Activated naive CD4-positive, alpha-beta T cell treated with anti-CD3 and anti-CD28 coated beads for 36 hours (primary cell): Measurements from ENCODE around the gene BRD4. TPM values are rescaled to one million over a fixed set of nuclear protein-coding genes. Genes with fewer than 3 reads are reported as not detected.

Experiments
- CTCF ChIA-PET: fragments of 350-600 bp; sonication (Branson Sonifier 250); formaldehyde crosslinking; loops from one replicate; lab custom pipeline; 2021; ENCODE audit warnings: antibody characterized with exemption; lab: Charles Lee
- DNase-seq: peaks from one replicate; pipeline ENCODE4 v3.0.0-alpha.2; 2020
- H3K27ac Mint-ChIP-seq: one replicate; pipeline ENCODE4 v1.8.0; 2021; ENCODE audit warnings: mild to moderate bottlenecking, mixed read lengths
- H3K27me3 Mint-ChIP-seq: one replicate; pipeline ENCODE4 v1.8.0; 2021; ENCODE audit warnings: low read depth, mixed read lengths
- H3K36me3 Mint-ChIP-seq: one replicate; pipeline ENCODE4 v1.8.0; 2021; ENCODE audit warnings: low read depth, mixed read lengths
- H3K4me1 Mint-ChIP-seq: one replicate; pipeline ENCODE4 v1.8.0; 2021; ENCODE audit warnings: low read depth, mixed read lengths
- H3K4me3 Mint-ChIP-seq: one replicate; pipeline ENCODE4 v1.8.0; 2021; ENCODE audit warnings: mild to moderate bottlenecking, moderate library complexity, mixed read lengths
- H3K9me3 Mint-ChIP-seq: one replicate; pipeline ENCODE4 v1.8.0; 2021; ENCODE audit warnings: mixed read lengths
- intact Hi-C: fragments of 100-400 bp; cut with micrococcal nuclease; formaldehyde crosslinking; loops from one replicate; pipeline ENCODE4 v1.15.1; 2023
- total RNA-seq, 2 experiments: library from RNA; stranded (reverse); gene quantifications; one replicate each; pipeline ENCODE4 v1.2.3, GENCODE V29; 2021

Gene BRD4
- total RNA-seq, 2 experiments from 2014 or later: 109 to 111 TPM

- H3K9me3 Mint-ChIP-seq: no peaks in the 10 kb centered on the region
- CTCF ChIA-PET: no interaction called here
- no peaks in the 10 kb centered on the region for H3K4me1 Mint-ChIP-seq
- peaks cover 39% of the 10 kb centered on the region for H3K36me3 Mint-ChIP-seq
- H3K4me3 Mint-ChIP-seq: no peak overlapping the region
- DNase-seq: no peak
- H3K27ac Mint-ChIP-seq: no peak overlapping the region
- intact Hi-C loops: no loop called here
- H3K27me3 Mint-ChIP-seq: no peaks in the 10 kb centered on the region
These were observed 75.5 kb downstream of the BRD4 start for GRCh38 chr19:15256708-15257331.

DNA sequence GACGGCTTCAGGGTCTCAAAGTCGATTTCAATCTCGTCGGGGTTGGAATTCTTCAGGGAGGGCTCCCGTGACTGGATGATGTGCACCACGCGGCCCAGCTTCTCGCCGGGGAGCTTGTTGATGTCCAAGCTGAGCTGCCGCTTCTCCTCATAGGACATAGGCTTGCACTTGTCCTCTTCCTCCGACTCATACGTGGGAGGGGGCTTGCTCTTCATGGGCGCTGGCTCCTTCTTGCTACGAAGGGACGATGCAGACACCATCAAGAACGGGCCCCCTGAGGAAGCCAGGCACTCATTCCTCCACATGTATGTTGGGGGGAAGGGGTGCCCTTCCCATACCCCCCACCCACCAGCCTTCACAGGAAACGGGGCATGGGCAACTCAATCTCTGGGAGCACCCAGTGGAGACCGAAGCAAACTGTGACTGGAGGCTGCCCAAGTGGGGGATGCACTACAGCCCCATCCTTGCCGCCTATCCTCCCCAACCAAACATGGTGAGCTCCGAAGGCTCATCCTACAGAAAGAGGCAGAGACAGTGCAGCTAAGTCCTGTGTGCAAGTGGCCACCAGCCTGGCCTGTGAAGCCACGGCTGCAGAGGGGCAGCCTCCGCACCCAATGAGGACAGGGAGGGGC is 76.9 kb downstream of the BRD4 start:
- H3K27ac Mint-ChIP-seq: no peak overlapping the region
- no peaks in the 10 kb centered on the region for H3K4me1 Mint-ChIP-seq
- H3K27me3 Mint-ChIP-seq: no peaks in the 10 kb centered on the region
- intact Hi-C loops: no loop called here
- CTCF ChIA-PET: no interaction called here
- H3K4me3 Mint-ChIP-seq: no peak overlapping the region
- DNase-seq: no peak
- peaks cover 38% of the 10 kb centered on the region for H3K36me3 Mint-ChIP-seq
- H3K9me3 Mint-ChIP-seq: no peaks in the 10 kb centered on the region

GRCh38 chr19:15254547-15254946 is 77.8 kb downstream of the BRD4 start:
- no peak overlapping the region for H3K4me3 Mint-ChIP-seq
- no peaks in the 10 kb centered on the region for H3K27me3 Mint-ChIP-seq
- H3K4me1 Mint-ChIP-seq: no peaks in the 10 kb centered on the region
- intact Hi-C loops: no loop called here
- CTCF ChIA-PET: interaction anchor here (1.1 kb wide), 1 partner anchor 78 kb away, joined by 4 read pairs; no protein-coding TSS in a partner anchor
- peaks cover 37% of the 10 kb centered on the region for H3K36me3 Mint-ChIP-seq
- no peaks in the 10 kb centered on the region for H3K9me3 Mint-ChIP-seq
- H3K27ac Mint-ChIP-seq: no peak overlapping the region
- DNase-seq: no peak

GRCh38 chr19:15253513-15253912 is 78.8 kb downstream of the BRD4 start:
- no peak overlapping the region for H3K4me3 Mint-ChIP-seq
- no peaks in the 10 kb centered on the region for H3K27me3 Mint-ChIP-seq
- H3K4me1 Mint-ChIP-seq: no peaks in the 10 kb centered on the region
- no peak overlapping the region for H3K27ac Mint-ChIP-seq
- no peak for DNase-seq
- intact Hi-C loops: no loop called here
- CTCF ChIA-PET: interaction anchor here (0.6 to 1.0 kb wide), 2 partner anchors 8 to 112 kb away, joined by 3 read pairs; no protein-coding TSS in a partner anchor
- H3K36me3 Mint-ChIP-seq: peaks cover 34% of the 10 kb centered on the region
- H3K9me3 Mint-ChIP-seq: no peaks in the 10 kb centered on the region

DNA sequence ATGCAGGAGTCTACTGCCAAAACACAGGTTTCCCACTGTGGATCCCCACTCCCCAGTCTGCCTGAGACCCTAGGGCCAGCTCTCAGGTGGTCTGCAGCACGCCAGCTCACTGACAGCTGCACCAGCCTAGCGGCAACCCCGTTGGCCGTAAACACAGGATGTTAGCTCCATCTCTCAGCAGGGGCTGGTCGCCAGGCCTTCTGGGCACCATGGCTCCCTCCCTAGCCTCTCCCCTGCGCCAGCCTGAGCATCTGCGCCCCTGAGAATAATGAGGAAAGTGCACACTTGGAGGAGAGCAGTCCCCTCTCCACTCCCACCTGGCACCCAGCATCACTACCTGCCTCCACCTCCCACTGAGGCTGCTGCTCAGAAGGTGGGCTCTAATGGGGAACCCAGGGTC is 79.3 kb downstream of the BRD4 start:
- intact Hi-C loops: no loop called here
- H3K4me1 Mint-ChIP-seq: no peaks in the 10 kb centered on the region
- no peak for DNase-seq
- H3K36me3 Mint-ChIP-seq: peaks cover 35% of the 10 kb centered on the region
- H3K27ac Mint-ChIP-seq: no peak overlapping the region
- CTCF ChIA-PET: interaction anchor here (0.6 to 1.0 kb wide), 2 partner anchors 8 to 76 kb away, joined by 3 read pairs; no protein-coding TSS in a partner anchor
- H3K4me3 Mint-ChIP-seq: no peak overlapping the region
- no peaks in the 10 kb centered on the region for H3K9me3 Mint-ChIP-seq
- H3K27me3 Mint-ChIP-seq: no peaks in the 10 kb centered on the region

GRCh38 chr19:15252398-15253018 is 79.8 kb downstream of the BRD4 start:
- H3K36me3 Mint-ChIP-seq: peaks cover 34% of the 10 kb centered on the region
- CTCF ChIA-PET: interaction anchor here (0.6 kb wide), 1 partner anchor 76 kb away, joined by 3 read pairs; no protein-coding TSS in a partner anchor
- no peaks in the 10 kb centered on the region for H3K9me3 Mint-ChIP-seq
- intact Hi-C loops: no loop called here
- no peaks in the 10 kb centered on the region for H3K27me3 Mint-ChIP-seq
- H3K4me3 Mint-ChIP-seq: no peak overlapping the region
- DNase-seq: no peak
- H3K27ac Mint-ChIP-seq: no peak overlapping the region
- no peaks in the 10 kb centered on the region for H3K4me1 Mint-ChIP-seq

DNA sequence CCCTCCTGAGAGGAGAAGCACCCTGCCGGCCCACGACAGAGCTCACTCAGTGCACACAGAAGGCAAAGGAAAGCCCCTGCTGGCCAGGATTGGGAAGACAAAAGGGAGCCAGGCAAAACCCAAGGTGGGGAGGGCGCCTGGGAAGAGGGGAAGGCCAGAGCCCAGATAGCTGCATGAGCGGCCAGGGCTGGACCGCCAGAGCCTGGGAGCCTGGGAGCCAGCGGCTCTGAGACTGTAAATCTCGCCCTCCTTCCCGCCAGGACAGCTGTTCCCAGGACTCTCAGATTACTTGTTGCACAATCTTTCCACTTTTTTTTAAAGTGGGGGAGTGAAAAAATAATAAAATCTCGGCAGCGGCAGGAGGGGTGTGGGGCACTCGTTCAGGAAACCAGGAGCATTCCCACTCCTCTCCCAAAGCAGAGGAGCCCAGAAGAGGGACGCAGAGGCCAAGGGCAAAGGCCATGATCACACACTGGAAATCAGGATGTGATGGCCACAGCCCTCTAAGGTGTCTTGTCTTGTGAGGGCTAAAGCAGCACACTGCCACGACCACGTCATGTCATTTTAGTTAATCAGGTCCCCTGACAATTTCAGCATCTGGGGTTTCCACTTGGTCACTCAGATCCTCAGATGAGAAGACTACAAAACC is 80.5 kb downstream of the BRD4 start:
- H3K4me3 Mint-ChIP-seq: no peak overlapping the region
- CTCF ChIA-PET: no interaction called here

GRCh38 chr19:15251010-15251748 is 81.2 kb downstream of the BRD4 start:
- Mint-ChIP-seq H3K9me3 (no peaks in the 10 kb centered on the region), H3K4me3 (no peak overlapping the region), H3K27me3 (no peaks in the 10 kb centered on the region), H3K4me1 (no peaks in the 10 kb centered on the region), H3K27ac (no peak overlapping the region), H3K36me3 (peaks cover 37% of the 10 kb centered on the region)
- CTCF ChIA-PET: interaction anchor here (0.9 to 1.4 kb wide), 3 partner anchors 8 to 73 kb away, joined by 3 to 4 read pairs (median 3); no protein-coding TSS in a partner anchor
- intact Hi-C loops: no loop called here
- no peak for DNase-seq

More for the DNA sequence above, 80.5 kb downstream of the BRD4 start:
- Mint-ChIP-seq H3K36me3 (peaks cover 34% of the 10 kb centered on the region), H3K9me3 (no peaks in the 10 kb centered on the region), H3K27me3 (no peaks in the 10 kb centered on the region), H3K4me1 (no peaks in the 10 kb centered on the region), H3K27ac (no peak overlapping the region)
- intact Hi-C loops: no loop called here
- no peak for DNase-seq

DNA sequence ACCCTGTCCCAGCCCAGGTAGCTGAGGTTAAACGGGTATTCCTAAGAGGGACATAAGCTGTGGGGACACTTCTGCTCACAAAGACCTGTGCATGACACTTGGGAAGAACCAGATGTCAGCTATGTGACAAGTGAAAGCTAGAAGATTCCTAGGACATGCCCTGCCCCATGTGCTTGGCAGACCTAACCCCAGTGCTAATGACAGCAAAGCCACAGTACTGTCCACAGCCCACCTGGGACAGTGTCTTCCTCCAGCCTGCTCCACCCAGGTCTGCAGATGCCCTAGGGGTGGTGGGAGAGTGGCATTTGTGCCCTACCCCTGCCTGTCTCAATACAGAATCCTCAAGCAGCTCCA is 81.7 kb downstream of the BRD4 start:
- intact Hi-C loops: no loop called here
- Mint-ChIP-seq H3K4me1 (no peaks in the 10 kb centered on the region), H3K27ac (no peak overlapping the region), H3K27me3 (no peaks in the 10 kb centered on the region), H3K4me3 (no peak overlapping the region), H3K9me3 (no peaks in the 10 kb centered on the region), H3K36me3 (peaks cover 38% of the 10 kb centered on the region)
- CTCF ChIA-PET: interaction anchor here (0.7 to 1.4 kb wide), 7 partner anchors 9 to 159 kb away, joined by 3 to 4 read pairs (median 3); no protein-coding TSS in a partner anchor
- DNase-seq: no peak

DNA sequence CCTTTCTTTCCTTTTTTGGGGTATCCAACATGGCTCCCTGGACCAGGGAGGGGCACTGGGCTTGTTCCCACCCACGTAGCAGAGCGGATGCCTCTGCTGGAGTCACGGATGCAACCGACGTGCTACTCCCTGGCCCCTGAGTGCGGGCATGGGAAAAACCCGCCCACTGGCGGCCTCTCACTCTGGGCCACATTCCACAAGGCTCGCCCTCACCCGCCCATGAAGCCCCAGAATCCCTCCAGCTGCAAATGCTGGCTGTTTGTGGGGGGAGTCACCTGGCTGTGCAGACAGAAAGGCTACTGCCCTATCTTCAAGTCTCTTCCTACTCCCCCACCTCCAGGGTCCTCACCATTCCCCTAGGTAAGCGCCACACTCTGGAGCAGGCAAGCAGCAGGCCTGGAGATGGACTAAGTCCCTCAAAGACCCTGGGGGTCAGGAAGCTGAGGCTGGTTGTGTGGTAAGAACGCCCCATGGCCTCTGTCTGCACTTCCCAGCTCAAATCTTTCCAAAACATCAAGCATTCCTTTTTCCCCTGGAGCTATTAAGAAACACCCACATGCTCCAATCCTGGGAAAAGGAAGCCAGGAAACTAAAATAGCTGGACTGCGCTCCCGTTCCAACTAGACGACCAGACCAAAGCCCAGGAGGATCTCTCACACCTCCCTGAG is 82.2 kb downstream of the BRD4 start:
- CTCF ChIA-PET: interaction anchor here (0.7 to 1.4 kb wide), 8 partner anchors 9 to 158 kb away, joined by 3 to 4 read pairs (median 3); no protein-coding TSS in a partner anchor
- intact Hi-C loops: no loop called here
- H3K36me3 Mint-ChIP-seq: peaks cover 35% of the 10 kb centered on the region
- no peaks in the 10 kb centered on the region for H3K9me3 Mint-ChIP-seq
- H3K27me3 Mint-ChIP-seq: no peaks in the 10 kb centered on the region
- H3K27ac Mint-ChIP-seq: no peak overlapping the region
- no peaks in the 10 kb centered on the region for H3K4me1 Mint-ChIP-seq
- no peak overlapping the region for H3K4me3 Mint-ChIP-seq
- DNase-seq: no peak

GRCh38 chr19:15249528-15249874 is 82.8 kb downstream of the BRD4 start:
- CTCF ChIA-PET: interaction anchor here (0.5 to 0.7 kb wide), 2 partner anchors 49 to 141 kb away, joined by 3 read pairs; no protein-coding TSS in a partner anchor
- no peaks in the 10 kb centered on the region for H3K9me3 Mint-ChIP-seq
- no peaks in the 10 kb centered on the region for H3K27me3 Mint-ChIP-seq
- H3K4me1 Mint-ChIP-seq: no peaks in the 10 kb centered on the region
- no peak overlapping the region for H3K27ac Mint-ChIP-seq
- intact Hi-C loops: no loop called here
- H3K4me3 Mint-ChIP-seq: no peak overlapping the region
- peaks cover 41% of the 10 kb centered on the region for H3K36me3 Mint-ChIP-seq
- DNase-seq: no peak
